HTERT RPE-1 (cell line): Measurements from ENCODE around the gene CTBP2.

Experiments used
- in situ Hi-C: fragments of 300-500 bp; cut with MboI; formaldehyde crosslinking; loops from 4 replicates; pipeline ENCODE4 v1.14.3; 2020; ENCODE audit warnings: low sequenced_read_pairs

The CTBP2 gene

DNA sequence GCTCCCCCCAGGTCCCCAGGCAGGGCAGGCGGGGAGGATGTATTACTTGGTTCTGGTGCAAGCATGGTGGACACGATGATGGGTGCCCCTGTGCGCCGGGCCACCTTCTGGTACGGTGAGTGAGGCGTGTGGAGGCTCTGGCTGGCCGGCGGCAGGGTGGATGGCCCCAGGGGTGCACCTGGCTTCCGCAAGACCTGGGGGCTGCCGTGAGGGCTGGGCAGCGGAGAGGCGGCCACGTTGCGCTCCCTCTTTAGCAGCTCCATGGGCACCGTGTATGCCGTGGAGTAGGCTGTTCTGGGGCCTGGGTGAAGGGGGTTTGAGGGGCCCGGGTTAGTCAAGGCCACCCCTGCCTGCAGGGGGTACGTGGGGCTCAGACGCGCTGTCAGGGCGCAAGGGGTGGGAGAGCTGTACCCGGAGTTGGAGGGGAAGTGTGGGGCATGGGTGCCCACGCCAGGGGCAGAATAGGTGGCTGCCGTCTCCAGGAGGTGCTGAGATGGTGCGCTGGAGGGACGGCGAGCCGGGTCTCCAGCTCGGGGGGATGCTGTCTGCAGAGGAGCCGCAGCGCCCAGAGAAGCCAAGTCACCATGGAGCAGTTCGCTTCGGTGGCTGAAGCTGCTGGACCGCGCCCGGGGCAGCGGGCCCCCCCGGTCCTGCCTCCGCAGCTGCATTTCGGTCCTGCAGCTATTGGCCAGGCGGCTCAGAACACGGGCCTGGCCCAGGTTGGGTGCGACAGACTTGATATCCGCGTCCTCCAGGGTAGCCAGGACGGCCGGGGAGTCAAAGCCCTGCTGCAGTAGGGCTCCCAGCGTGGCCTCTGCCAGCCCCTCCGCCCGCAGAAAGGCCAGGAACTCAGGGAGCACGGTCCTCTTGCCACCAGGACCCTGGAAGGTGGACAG lies 134.1 kb downstream of the CTBP2 start:
- in situ Hi-C loops = no loop called here

DNA sequence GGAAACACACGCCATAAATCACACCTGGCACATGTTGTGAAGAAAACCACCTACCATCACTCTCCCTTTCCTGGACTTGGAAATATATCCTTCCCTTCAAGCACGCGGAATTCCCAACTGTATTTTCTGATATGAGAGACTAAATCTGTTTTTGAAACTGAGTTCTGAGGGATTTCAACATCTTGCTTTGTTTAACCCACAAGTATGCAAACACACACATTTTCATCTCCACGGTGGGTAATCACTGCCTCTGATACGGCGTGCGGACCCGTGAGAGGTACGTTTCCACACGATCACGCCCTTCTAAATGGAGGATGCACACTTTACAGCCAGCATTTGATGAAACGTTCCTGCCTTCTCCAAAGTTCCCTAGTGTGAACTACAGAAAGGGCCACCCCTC lies 135.0 kb downstream of the CTBP2 start:
- in situ Hi-C loops = no loop called here

DNA sequence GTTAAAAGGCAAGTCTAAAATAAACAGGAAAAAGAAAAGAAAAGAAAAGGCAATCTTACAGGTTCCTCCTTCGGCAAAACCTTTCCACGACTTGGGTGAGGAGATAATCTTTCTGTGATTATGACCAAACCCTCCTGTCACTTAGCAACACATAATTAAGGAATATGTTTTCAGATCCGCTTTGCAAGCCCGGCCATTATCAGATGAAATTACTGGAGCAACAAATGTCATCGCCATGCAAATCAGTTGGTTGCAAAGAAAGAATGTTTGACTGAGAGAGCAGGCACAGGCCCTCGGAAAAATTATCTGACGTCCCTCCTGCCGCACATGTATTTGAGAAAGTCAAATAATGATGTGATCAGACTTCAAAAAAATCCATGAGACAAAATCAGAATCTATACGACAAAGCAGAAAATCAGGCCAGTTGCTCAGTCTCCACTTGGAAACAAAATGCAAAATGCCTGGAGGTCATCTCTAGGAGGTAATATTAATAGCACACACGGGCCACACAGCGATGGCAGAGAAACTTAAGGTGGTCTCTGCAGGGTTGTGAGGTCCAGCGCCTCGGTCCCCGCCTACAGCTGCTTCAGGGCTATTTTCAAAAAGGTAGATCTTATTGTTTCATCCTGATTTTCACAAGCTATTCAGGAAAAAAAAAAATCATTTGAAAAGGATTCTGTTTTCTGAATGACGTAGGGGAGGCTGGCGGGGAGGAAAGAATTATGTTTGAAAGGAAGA lies 135.7 kb downstream of the CTBP2 start:
- in situ Hi-C loops = no loop called here

GRCh38 chr10:125023862-125024496 lies 136.4 kb downstream of the CTBP2 start:
- in situ Hi-C loops = no loop called here

DNA sequence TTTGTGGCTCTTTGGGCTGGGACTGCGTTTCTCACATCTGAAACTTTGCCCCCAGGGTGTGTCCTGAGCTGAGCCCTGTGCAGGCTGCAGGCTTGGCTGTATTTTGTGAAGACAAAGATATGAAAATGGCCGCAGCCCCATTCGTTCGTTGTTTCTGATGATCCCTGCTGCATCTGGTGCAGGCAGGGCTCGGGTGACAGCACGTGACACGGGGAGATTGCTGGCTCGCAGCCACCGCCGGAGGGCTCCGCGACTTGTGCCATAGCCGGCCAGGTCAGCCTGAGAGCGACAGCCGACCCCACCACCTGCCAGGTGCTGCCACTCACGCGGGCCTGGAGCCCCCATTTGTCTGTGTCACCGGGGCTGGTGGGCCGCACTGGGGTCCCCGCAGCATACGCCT lies 137.1 kb downstream of the CTBP2 start:
- in situ Hi-C loops = no loop called here

- in situ Hi-C loops = no loop called here
Measured at GRCh38 chr10:125022671-125023070, 137.7 kb downstream of the CTBP2 start.

- in situ Hi-C loops = no loop called here
Measured at GRCh38 chr10:125021686-125022344, 138.5 kb downstream of the CTBP2 start.

DNA sequence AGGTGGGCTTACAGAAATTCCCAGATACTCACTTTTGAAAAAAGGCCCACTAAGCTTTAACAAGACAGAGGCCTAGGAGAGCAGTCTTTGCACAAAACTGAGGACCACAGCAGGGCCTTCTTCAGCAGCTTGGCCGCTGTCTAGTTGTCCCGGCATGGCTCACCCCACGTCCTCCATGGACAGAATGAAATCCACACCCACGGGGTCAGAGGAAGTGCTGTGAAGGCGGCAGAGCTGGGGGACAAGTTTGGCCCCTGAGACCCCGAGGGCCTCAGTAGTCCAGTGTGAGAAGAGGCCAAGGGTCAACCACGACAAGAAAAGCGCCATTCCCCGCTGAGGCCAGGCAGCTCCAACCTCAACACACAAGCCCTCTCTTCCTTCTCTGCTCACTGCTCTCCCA lies 139.5 kb downstream of the CTBP2 start:
- in situ Hi-C loops = no loop called here

GRCh38 chr10:125020386-125020785 lies 140.0 kb downstream of the CTBP2 start:
- in situ Hi-C loops = no loop called here

- in situ Hi-C loops = no loop called here
Measured at GRCh38 chr10:125018576-125019143, 141.7 kb downstream of the CTBP2 start.

GRCh38 chr10:125017547-125018298 lies 142.6 kb downstream of the CTBP2 start:
- in situ Hi-C loops = no loop called here

DNA sequence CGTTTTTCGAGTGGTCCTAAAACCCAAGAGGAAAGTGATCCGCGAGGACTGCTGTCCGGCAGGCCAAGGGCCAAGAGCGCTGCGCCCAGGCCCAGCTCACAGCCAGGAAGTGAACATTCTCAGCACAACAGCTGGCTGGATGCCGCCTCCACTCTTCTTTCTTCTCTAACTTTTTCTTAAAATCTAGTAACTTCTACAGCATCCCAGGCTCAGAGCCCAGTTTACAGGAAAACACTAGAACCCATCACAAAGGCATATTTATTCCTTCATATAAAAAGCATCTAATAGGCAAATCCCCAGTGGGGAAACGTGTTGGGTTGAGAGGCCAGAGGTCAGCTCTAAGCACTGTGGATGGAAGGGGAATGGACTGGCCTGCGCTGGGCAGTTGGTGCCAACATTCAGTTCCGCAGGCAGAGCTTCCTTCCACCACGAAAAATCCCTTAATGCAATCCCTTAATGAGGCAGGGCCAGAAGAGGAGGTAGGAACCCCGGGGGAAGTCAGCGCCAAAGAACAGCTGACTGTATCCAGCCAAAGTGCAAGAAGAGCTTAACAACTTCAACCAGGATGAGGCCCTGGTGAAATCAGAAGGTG lies 143.7 kb downstream of the CTBP2 start:
- in situ Hi-C loops = no loop called here

GRCh38 chr10:125016123-125016522 lies 144.2 kb downstream of the CTBP2 start:
- in situ Hi-C loops = no loop called here

- in situ Hi-C loops = no loop called here
Measured at GRCh38 chr10:125015356-125015944, 144.9 kb downstream of the CTBP2 start.

DNA sequence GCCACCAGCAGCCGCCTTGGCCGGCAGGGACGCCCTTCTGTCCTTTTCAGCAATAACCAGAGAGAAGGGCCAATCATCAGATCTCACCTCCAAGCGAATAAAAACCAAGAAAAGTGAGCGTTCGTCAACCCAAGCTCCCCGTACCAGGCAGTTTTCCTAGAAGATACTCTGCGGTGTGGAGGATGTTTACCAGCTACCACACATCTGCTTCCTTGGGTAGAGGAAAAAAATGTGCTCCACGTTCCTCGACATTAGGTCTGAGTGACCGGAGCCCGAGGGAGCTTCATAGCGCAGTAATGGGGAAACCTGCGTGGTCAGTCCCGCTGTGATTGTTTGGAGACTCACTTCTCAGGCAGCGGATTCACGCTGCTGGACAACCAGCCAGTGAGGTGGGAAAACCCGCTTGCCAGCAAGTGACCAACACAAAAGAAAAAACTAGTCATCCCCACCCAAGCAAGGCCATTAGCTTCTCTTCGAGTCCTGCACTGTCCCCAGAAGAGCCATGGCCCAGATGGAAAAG lies 145.5 kb downstream of the CTBP2 start:
- in situ Hi-C loops = no loop called here

DNA sequence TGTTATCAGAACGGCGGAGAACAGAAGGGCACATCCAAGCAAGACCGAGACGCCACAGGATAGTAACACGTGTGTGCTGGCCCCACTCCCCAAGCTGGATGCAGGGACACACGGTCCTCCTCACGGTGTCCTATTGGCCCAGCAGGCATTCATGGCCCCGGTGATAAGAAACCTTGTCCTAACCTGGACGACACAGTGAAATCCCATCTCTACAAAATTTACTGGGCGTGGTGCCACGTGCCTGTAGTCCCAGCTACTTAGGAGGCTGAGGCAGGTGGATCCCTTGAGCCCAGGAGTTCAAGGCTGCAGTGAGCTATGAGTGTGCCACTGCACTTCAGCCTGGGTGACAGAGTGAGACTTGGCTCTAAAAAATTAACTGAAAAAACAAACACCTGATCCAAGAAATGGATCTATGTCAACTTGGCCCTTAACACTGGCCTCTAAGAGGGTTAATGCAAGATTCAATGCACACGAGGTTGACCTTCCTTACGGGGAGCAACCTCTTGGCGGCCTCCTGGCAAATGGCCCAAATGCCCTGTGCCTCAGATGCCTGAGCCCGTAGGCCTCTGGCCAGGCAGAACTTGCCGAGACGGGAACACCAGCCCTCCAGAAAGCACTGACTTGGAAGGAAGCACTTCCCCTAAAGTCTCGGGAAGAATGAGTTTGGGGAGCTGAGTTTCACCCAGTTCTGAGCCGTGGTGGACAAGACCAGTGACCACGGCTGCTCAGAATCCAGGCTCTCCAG lies 146.1 kb downstream of the CTBP2 start:
- in situ Hi-C loops = no loop called here

DNA sequence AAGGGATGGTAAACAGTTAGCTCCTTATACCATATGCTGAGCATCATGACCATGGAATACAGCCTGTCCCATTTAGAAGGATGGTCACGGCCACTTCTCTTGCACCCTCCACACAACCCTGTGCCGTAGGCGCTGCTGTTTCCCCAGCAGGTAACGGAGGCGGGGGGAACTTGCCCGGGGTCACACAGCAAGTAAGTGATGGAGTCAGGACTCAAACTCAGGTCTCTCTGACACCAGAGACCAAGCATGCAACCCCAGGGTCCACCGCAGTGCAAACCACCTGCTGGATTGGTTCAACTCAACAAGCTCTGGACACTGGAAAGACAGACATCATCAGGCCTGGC lies 146.9 kb downstream of the CTBP2 start:
- in situ Hi-C loops = no loop called here

DNA sequence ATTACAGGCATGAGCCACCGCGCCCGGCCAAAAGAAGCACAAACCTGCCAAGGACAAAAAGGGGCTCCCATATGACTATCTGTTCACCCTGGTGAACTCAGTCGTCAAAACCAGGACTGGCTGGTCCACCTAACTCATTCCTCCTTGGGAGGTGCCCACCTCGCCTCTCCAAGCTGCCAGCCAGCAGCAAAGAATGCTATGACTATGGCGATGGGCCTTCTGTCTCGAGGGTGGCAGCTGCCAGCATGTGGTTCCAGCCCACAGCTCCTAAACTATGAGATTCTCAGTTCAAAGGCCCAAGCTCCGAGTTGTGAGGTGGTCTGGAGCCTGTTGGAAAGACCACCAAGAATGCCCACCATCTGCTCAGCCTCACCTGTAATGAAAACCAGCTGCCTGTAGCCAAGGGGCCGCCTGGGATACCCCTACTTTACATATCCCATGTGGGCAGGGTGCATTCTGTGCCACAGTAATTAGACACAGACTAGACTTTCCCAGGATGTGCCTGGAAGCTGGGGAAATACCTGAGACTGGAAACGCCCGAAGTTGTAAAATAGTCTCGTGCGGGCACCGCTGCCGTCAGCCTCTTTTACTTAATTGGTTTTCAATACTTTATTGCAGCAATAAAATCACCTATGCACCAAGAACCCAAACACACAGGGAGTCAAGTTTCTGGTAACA lies 147.4 kb downstream of the CTBP2 start:
- in situ Hi-C loops = no loop called here
